ENCODE measurements around the gene TOGARAM1.

Gene TOGARAM1

GRCh38 chr14:44979273-44979672 lies 17.3 kb downstream of the TOGARAM1 start:
- Histone ChIP-seq H3K4me1 (ENCODE audit: insufficient read depth, insufficient read length) (no peaks in the 10 kb centered on the region), H3K9me3 (ENCODE audit: insufficient read depth, low read length) (no peaks in the 10 kb centered on the region)
- no peak for TF ChIP-seq ZNF274 (IDR thresholded peaks at IDR 0.05; ENCODE audit: low read depth, low read length)
- TF ChIP-seq SUZ12 (IDR thresholded peaks at IDR 0.05; ENCODE audit: extremely low read depth, insufficient read depth, insufficient read length) = no peak

GRCh38 chr14:44979740-44980356 lies 17.9 kb downstream of the TOGARAM1 start:
- H3K4me3 ChIP-seq (ENCODE audit: insufficient read length, low read depth) = no peak overlapping the region
- H3K36me3 ChIP-seq (ENCODE audit: insufficient read depth, insufficient read length, low read length) = no peaks in the 10 kb centered on the region
- no peaks in the 10 kb centered on the region for H3K27me3 ChIP-seq (ENCODE audit: insufficient read depth, insufficient read length)
- no peak overlapping the region for H3K9ac ChIP-seq (ENCODE audit: insufficient read length, low read depth)
- no peak for DNase-seq (ENCODE audit: low read depth, low spot score)
- H3K9me3 ChIP-seq (ENCODE audit: insufficient read depth, low read length) = no peaks in the 10 kb centered on the region
- TF ChIP-seq ZNF274 (IDR thresholded peaks at IDR 0.05; ENCODE audit: low read depth, low read length) (no peak), YY1 (IDR thresholded peaks at IDR 0.05; ENCODE audit: insufficient read depth, insufficient read length) (no peak), SUZ12 (IDR thresholded peaks at IDR 0.05; ENCODE audit: extremely low read depth, insufficient read depth, insufficient read length) (no peak)
- no peaks in the 10 kb centered on the region for H3K4me1 ChIP-seq (ENCODE audit: insufficient read depth, insufficient read length)

More at GRCh38 chr14:44979273-44979672, 17.3 kb downstream of the TOGARAM1 start:
- Histone ChIP-seq H3K27me3 (ENCODE audit: insufficient read depth, insufficient read length) (no peaks in the 10 kb centered on the region), H3K4me3 (ENCODE audit: insufficient read length, low read depth) (no peak overlapping the region), H3K9ac (ENCODE audit: insufficient read length, low read depth) (no peak overlapping the region), H3K36me3 (ENCODE audit: insufficient read depth, insufficient read length, low read length) (no peaks in the 10 kb centered on the region)
- DNase-seq (ENCODE audit: low read depth, low spot score) = no peak

- H3K4me1 ChIP-seq (ENCODE audit: insufficient read depth, insufficient read length) = no peaks in the 10 kb centered on the region
- no peaks in the 10 kb centered on the region for H3K9me3 ChIP-seq (ENCODE audit: insufficient read depth, low read length)
- no peaks in the 10 kb centered on the region for H3K27me3 ChIP-seq (ENCODE audit: insufficient read depth, insufficient read length)
- no peak overlapping the region for H3K4me3 ChIP-seq (ENCODE audit: insufficient read length, low read depth)
- no peak overlapping the region for H3K9ac ChIP-seq (ENCODE audit: insufficient read length, low read depth)
- DNase-seq (ENCODE audit: low read depth, low spot score) = no peak
- H3K36me3 ChIP-seq (ENCODE audit: insufficient read depth, insufficient read length, low read length) = no peaks in the 10 kb centered on the region
- TF ChIP-seq ZNF274 (IDR thresholded peaks at IDR 0.05; ENCODE audit: low read depth, low read length) = no peak
- no peak for TF ChIP-seq YY1 (IDR thresholded peaks at IDR 0.05; ENCODE audit: insufficient read depth, insufficient read length)
- TF ChIP-seq SUZ12 (IDR thresholded peaks at IDR 0.05; ENCODE audit: extremely low read depth, insufficient read depth, insufficient read length) = no peak
Observed at GRCh38 chr14:44981198-44981597, 19.2 kb downstream of the TOGARAM1 start.

GRCh38 chr14:44982594-44982993 lies 20.6 kb downstream of the TOGARAM1 start:
- no peak for DNase-seq (ENCODE audit: low read depth, low spot score)
- Histone ChIP-seq H3K4me3 (ENCODE audit: insufficient read length, low read depth) (no peak overlapping the region), H3K36me3 (ENCODE audit: insufficient read depth, insufficient read length, low read length) (no peaks in the 10 kb centered on the region), H3K4me1 (ENCODE audit: insufficient read depth, insufficient read length) (no peaks in the 10 kb centered on the region), H3K9me3 (ENCODE audit: insufficient read depth, low read length) (no peaks in the 10 kb centered on the region), H3K9ac (ENCODE audit: insufficient read length, low read depth) (no peak overlapping the region), H3K27me3 (ENCODE audit: insufficient read depth, insufficient read length) (no peaks in the 10 kb centered on the region)
- TF ChIP-seq YY1 (IDR thresholded peaks at IDR 0.05; ENCODE audit: insufficient read depth, insufficient read length) (no peak), ZNF274 (IDR thresholded peaks at IDR 0.05; ENCODE audit: low read depth, low read length) (no peak), SUZ12 (IDR thresholded peaks at IDR 0.05; ENCODE audit: extremely low read depth, insufficient read depth, insufficient read length) (no peak)

GRCh38 chr14:44988694-44989093 lies 26.7 kb downstream of the TOGARAM1 start:
- Histone ChIP-seq H3K4me1 (ENCODE audit: insufficient read depth, insufficient read length) (no peaks in the 10 kb centered on the region), H3K27me3 (ENCODE audit: insufficient read depth, insufficient read length) (no peaks in the 10 kb centered on the region), H3K36me3 (ENCODE audit: insufficient read depth, insufficient read length, low read length) (no peaks in the 10 kb centered on the region), H3K9ac (ENCODE audit: insufficient read length, low read depth) (no peak overlapping the region), H3K4me3 (ENCODE audit: insufficient read length, low read depth) (no peak overlapping the region), H3K9me3 (ENCODE audit: insufficient read depth, low read length) (no peaks in the 10 kb centered on the region)
- TF ChIP-seq SUZ12 (IDR thresholded peaks at IDR 0.05; ENCODE audit: extremely low read depth, insufficient read depth, insufficient read length) = no peak
- TF ChIP-seq YY1 (IDR thresholded peaks at IDR 0.05; ENCODE audit: insufficient read depth, insufficient read length) = no peak
- TF ChIP-seq ZNF274 (IDR thresholded peaks at IDR 0.05; ENCODE audit: low read depth, low read length) = no peak
- no peak for DNase-seq (ENCODE audit: low read depth, low spot score)

DNA sequence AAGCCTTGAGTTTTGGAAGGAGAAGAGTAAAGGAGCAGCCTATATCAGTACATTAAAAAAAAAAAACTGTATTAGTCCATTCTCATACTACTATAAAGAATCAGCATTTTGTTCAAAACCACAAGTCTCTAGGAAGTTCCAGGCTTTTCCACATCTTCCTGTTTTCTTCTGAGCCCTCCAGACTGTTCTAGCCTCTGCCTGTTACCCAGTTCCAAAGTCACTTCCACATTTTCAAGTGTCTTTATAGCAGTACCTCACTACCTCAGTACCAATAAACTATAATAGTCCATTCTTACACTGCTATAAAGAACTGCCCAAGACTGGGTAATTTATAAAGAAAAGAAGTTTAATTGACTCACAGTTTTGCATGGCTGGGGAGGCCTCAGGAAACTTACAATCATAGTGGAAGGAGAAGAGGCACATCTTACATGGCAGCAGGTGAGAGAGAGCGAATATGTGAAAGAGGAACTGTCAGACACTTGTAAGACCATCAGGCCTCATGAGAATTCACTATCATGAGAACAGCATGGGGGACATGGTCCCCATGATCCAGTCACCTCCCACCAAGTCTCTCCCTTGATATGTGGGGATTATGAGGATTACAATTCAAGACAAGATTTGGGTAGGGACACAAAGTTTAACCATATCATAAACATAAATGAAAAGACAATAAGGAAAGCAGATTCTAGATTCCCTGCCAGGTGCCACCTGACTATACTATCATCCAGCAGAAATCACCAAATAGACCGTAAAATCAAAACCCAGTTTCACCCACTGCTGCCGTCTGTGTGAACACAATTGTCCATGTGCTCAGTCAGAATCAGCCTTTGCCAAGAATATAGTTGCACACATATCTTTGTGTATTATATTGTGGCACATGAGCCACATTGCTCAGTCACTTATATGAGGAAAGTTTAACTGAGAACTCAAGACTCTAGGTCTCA lies 27.8 kb downstream of the TOGARAM1 start:
- Histone ChIP-seq H3K9me3 (ENCODE audit: insufficient read depth, low read length) (no peaks in the 10 kb centered on the region), H3K9ac (ENCODE audit: insufficient read length, low read depth) (no peak overlapping the region), H3K4me1 (ENCODE audit: insufficient read depth, insufficient read length) (no peaks in the 10 kb centered on the region), H3K27me3 (ENCODE audit: insufficient read depth, insufficient read length) (no peaks in the 10 kb centered on the region), H3K4me3 (ENCODE audit: insufficient read length, low read depth) (no peak overlapping the region), H3K36me3 (ENCODE audit: insufficient read depth, insufficient read length, low read length) (no peaks in the 10 kb centered on the region)
- no peak for DNase-seq (ENCODE audit: low read depth, low spot score)
- no peak for TF ChIP-seq ZNF274 (IDR thresholded peaks at IDR 0.05; ENCODE audit: low read depth, low read length)
- no peak for TF ChIP-seq YY1 (IDR thresholded peaks at IDR 0.05; ENCODE audit: insufficient read depth, insufficient read length)

DNA sequence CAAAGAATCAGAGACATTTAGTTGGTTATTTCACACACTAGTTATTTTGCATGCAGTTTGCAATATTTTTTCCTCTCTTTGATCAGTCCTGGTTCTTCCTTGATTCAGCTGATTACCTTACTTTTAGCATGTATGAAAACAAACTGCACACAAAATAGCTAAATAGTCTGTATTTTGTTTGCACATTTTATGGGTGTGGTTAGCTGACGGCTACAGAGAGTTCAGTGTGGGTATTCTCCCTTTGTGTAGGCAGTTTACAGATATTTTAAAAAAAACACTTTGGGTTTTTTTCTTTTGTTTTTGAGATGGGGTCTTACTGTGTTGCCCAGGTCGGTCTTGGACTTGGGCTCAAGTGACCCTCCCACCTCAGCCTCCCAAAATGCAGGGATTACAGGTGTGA lies 28.5 kb downstream of the TOGARAM1 start:
- H3K9ac ChIP-seq (ENCODE audit: insufficient read length, low read depth) = no peak overlapping the region
- DNase-seq (ENCODE audit: low read depth, low spot score) = no peak
- no peak overlapping the region for H3K4me3 ChIP-seq (ENCODE audit: insufficient read length, low read depth)
- H3K36me3 ChIP-seq (ENCODE audit: insufficient read depth, insufficient read length, low read length) = no peaks in the 10 kb centered on the region
- no peaks in the 10 kb centered on the region for H3K27me3 ChIP-seq (ENCODE audit: insufficient read depth, insufficient read length)
- TF ChIP-seq YY1 (IDR thresholded peaks at IDR 0.05; ENCODE audit: insufficient read depth, insufficient read length) (no peak), SUZ12 (IDR thresholded peaks at IDR 0.05; ENCODE audit: extremely low read depth, insufficient read depth, insufficient read length) (no peak), ZNF274 (IDR thresholded peaks at IDR 0.05; ENCODE audit: low read depth, low read length) (no peak)
- H3K9me3 ChIP-seq (ENCODE audit: insufficient read depth, low read length) = no peaks in the 10 kb centered on the region
- H3K4me1 ChIP-seq (ENCODE audit: insufficient read depth, insufficient read length) = no peaks in the 10 kb centered on the region
